NCI-H2196 treated with DMSO at 0.1 percent for 48 hours (cell line): Measurements from ENCODE around the gene ZYG11A.
"Not testable (repeated sequence)": the region's sequence is repeated elsewhere in the genome, so short reads cannot be mapped to it uniquely, and the experiment has no call there.

ENCODE experiments used
- DNase-seq: peaks from one replicate; lab custom pipeline; 2025; ENCODE audit not compliant: unreplicated experiment; lab: John Stamatoyannopoulos, UW

The ZYG11A gene

GRCh38 chr1:52842643-52843310 lies at the start of gene ZYG11A:
Gene ZYG11A, plus strand, starts transcription at chr1:52842760. Its CDS starts 124 bp downstream, at chr1:52842884.
- peak; percentile 89 for DNase-seq

- DNase-seq = not testable (repeated sequence)
Observed at GRCh38 chr1:52793717-52794116, 48.8 kb upstream of the ZYG11A start.

- no peak for DNase-seq
Observed at GRCh38 chr1:52795464-52795863, 47.1 kb upstream of the ZYG11A start.

GRCh38 chr1:52798331-52798730 lies 44.2 kb upstream of the ZYG11A start:
- no peak for DNase-seq

GRCh38 chr1:52801011-52801410 lies 41.5 kb upstream of the ZYG11A start:
- no peak for DNase-seq

- DNase-seq = not testable (repeated sequence)
Observed at GRCh38 chr1:52804083-52804482, 38.5 kb upstream of the ZYG11A start.

- no peak for DNase-seq
Observed at GRCh38 chr1:52814465-52814864, 28.1 kb upstream of the ZYG11A start.

GRCh38 chr1:52820830-52821229 lies 21.7 kb upstream of the ZYG11A start:
- DNase-seq = not testable (repeated sequence)

- DNase-seq = no peak
Observed at GRCh38 chr1:52825868-52826267, 16.7 kb upstream of the ZYG11A start.

- DNase-seq = no peak
Observed at GRCh38 chr1:52834798-52835197, 7.8 kb upstream of the ZYG11A start.

GRCh38 chr1:52836035-52836434 lies 6.5 kb upstream of the ZYG11A start:
- no peak for DNase-seq

GRCh38 chr1:52839175-52839574 lies 3.4 kb upstream of the ZYG11A start:
- DNase-seq = not testable (repeated sequence)

- DNase-seq = not testable (repeated sequence)
Observed at GRCh38 chr1:52845119-52845518, 2.6 kb downstream of the ZYG11A start.

- DNase-seq = no peak
Observed at GRCh38 chr1:52848423-52848822, 5.9 kb downstream of the ZYG11A start.

- no peak for DNase-seq
Observed at GRCh38 chr1:52850951-52851350, 8.4 kb downstream of the ZYG11A start.

GRCh38 chr1:52852854-52853253 lies 10.3 kb downstream of the ZYG11A start:
- DNase-seq = no peak

- DNase-seq = no peak
Observed at GRCh38 chr1:52855584-52855983, 13.0 kb downstream of the ZYG11A start.

GRCh38 chr1:52856026-52856425 lies 13.5 kb downstream of the ZYG11A start:
- no peak for DNase-seq

- DNase-seq = no peak
Observed at GRCh38 chr1:52857443-52857842, 14.9 kb downstream of the ZYG11A start.

GRCh38 chr1:52862666-52863458 lies 20.3 kb downstream of the ZYG11A start:
- no peak for DNase-seq

- no peak for DNase-seq
Observed at GRCh38 chr1:52867087-52867863, 24.7 kb downstream of the ZYG11A start.

GRCh38 chr1:52869727-52870126 lies 27.2 kb downstream of the ZYG11A start:
- DNase-seq = not testable (repeated sequence)
